ENCODE data around the gene TLR9.

The TLR9 gene

GRCh38 chr3:52217409-52217805 lies 8.0 kb downstream of the TLR9 start:
- DNase-seq (ENCODE audit: low spot score), result no peak

GRCh38 chr3:52216585-52217408 lies 8.6 kb downstream of the TLR9 start:
- peak; percentile 75 for DNase-seq (ENCODE audit: low spot score)

GRCh38 chr3:52215351-52215750 lies 10.1 kb downstream of the TLR9 start:
- DNase-seq (ENCODE audit: low spot score), result no peak

GRCh38 chr3:52213901-52214300 lies 11.5 kb downstream of the TLR9 start:
- no peak for DNase-seq (ENCODE audit: low spot score)

- no peak for DNase-seq (ENCODE audit: low spot score)
These were observed 12.4 kb downstream of the TLR9 start for GRCh38 chr3:52213005-52213404.

GRCh38 chr3:52211268-52211891 lies 14.1 kb downstream of the TLR9 start:
- DNase-seq (ENCODE audit: low spot score), result no peak

- no peak for DNase-seq (ENCODE audit: low spot score)
These were observed 14.8 kb downstream of the TLR9 start for GRCh38 chr3:52210550-52211046.

GRCh38 chr3:52210037-52210436 lies 15.4 kb downstream of the TLR9 start:
- no peak for DNase-seq (ENCODE audit: low spot score)

- DNase-seq (ENCODE audit: low spot score), result no peak
These were observed 16.9 kb downstream of the TLR9 start for GRCh38 chr3:52208556-52208955.

- DNase-seq (ENCODE audit: low spot score), result no peak
These were observed 19.6 kb downstream of the TLR9 start for GRCh38 chr3:52205727-52206372.

GRCh38 chr3:52204337-52205073 lies 20.9 kb downstream of the TLR9 start:
- DNase-seq (ENCODE audit: low spot score), result no peak

- no peak for DNase-seq (ENCODE audit: low spot score)
These were observed 21.7 kb downstream of the TLR9 start for GRCh38 chr3:52203701-52204100.

GRCh38 chr3:52202384-52203077 lies 22.9 kb downstream of the TLR9 start:
- DNase-seq (ENCODE audit: low spot score), result no peak

GRCh38 chr3:52200981-52201679 lies 24.3 kb downstream of the TLR9 start:
- DNase-seq (ENCODE audit: low spot score), result no peak

- DNase-seq (ENCODE audit: low spot score), result no peak
These were observed 26.5 kb downstream of the TLR9 start for GRCh38 chr3:52198643-52199608.

GRCh38 chr3:52197842-52198625 lies 27.4 kb downstream of the TLR9 start, which contains the start of gene ALAS1:
Gene ALAS1, plus strand, starts transcription at chr3:52198160. Its CDS starts 1,082 bp downstream, at chr3:52199242.
- DNase-seq (ENCODE audit: low spot score), result peak; percentile 98

GRCh38 chr3:52197499-52197841 lies 28.0 kb downstream of the TLR9 start:
- no peak for DNase-seq (ENCODE audit: low spot score)

- DNase-seq (ENCODE audit: low spot score), result no peak
These were observed 28.5 kb downstream of the TLR9 start for GRCh38 chr3:52196977-52197376.

- DNase-seq (ENCODE audit: low spot score), result no peak
These were observed 29.6 kb downstream of the TLR9 start for GRCh38 chr3:52195823-52196331.

All from hepatic stellate cell (primary cell).